Measurements from ENCODE around the gene MUS81. TPM values are rescaled to one million over a fixed set of nuclear protein-coding genes. Genes with fewer than 3 reads are reported as not detected.
A peak's percentile ranks its signal among the peaks of the same experiment; 100 is the strongest.

MUS81 gene
- total and polyA plus RNA-seq, 2 of the 13 experiments (the other 11 are each of a cell fraction or from before 2014, with no cell fraction given): 25.6 to 30.2 TPM

GRCh38 chr11:65844231-65844872, 15.9 kb upstream of the MUS81 start (continued):
- no peak for TF ChIP-seq KDM2A (CRISPR knock-in tag; IDR thresholded peaks at IDR 0.05; ENCODE audit: borderline replicate concordance, low read depth)

DNA sequence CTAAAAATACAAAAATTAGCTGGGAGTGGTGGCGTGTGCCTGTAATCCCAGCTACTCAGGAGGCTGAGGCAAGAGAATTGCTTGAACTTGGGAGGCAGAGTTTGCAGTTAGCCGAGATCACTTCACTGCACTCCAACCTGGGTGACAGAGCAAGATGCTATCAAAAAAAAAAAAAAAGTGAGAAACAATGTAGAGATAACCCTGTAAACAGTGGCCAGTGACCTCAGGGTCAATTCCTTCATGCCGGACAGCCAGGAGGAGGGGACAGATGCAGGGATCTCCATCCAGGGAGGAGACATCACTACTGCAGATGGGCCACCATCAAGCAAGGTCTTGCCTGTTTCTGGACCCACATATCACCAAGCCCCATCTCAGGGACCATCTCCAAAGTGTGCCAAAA, 12.5 kb upstream of the MUS81 start:
- DNase-seq (ENCODE audit: low spot score) (no peak), ATAC-seq (no peak), FAIRE-seq (peak; percentile 21)
- CTCF ChIA-PET (ENCODE audit: low intra/inter-chr PET ratio, low total read pairs): no interaction called here
- 0% methylated on average over 3 of the region's 3 CpGs for WGBS (ENCODE audit: low lambda C conversion rate)
- 0 out of 5 replicates have a peak, but pooled peaks cover 0 to 3% of the 10 kb centered on the region in 2 experiments for H3K36me3 ChIP-seq (replicated peaks in 1 of 2; ENCODE audit: control insufficient read depth in 1 of 2, insufficient read depth in 2 of 2, low read length in 2 of 2)
- H3K27ac ChIP-seq (ENCODE audit: extremely low read length, insufficient read depth, low read length): no peak overlapping the region
- H3K4me2 ChIP-seq (ENCODE audit: low read depth, low read length): no peak overlapping the region
- 0 out of 2 replicates have a peak, but pooled peaks cover under 1% of the 10 kb centered on the region for H4K20me1 ChIP-seq (ENCODE audit: insufficient read depth, low read length)
- H3K4me1 ChIP-seq (ENCODE audit: insufficient read depth, low read length): peaks cover 60% of the 10 kb centered on the region
- POLR2A ChIA-PET: interaction anchor here (4.1 kb wide), 2 partner anchors 10 to 12 kb away, joined by 20 to 21 read pairs; partner anchors contain the start of genes CFL1 and MUS81
- H3K9me3 ChIP-seq (ENCODE audit: low read length): 0 out of 2 replicates have a peak, but pooled peaks cover 4% of the 10 kb centered on the region
- in situ Hi-C loops (cut with HindIII; ENCODE audit: extremely low pct_ligation_motif_present, low pct_unique_long_range_greater_than_20kb): no loop called here
- TF ChIP-seq SOX6 (IDR thresholded peaks at IDR 0.05) (no peak), SOX6 (CRISPR knock-in tag; IDR thresholded peaks at IDR 0.05) (peak; percentile 20; the same call in 1 of the 2 replicates), RARA (CRISPR knock-in tag; IDR thresholded peaks at IDR 0.05) (0 out of 2 replicates have a peak, but pooled peaks have one; percentile 17), GLI4 (CRISPR knock-in tag; IDR thresholded peaks at IDR 0.05; ENCODE audit: borderline replicate concordance) (no peak), NR2F6 (IDR thresholded peaks at IDR 0.05) (peak; percentile 51; the same call in 1 of the 2 replicates), NR2F6 (CRISPR knock-in tag; IDR thresholded peaks at IDR 0.05) (peak; percentile 71), SOX13 (IDR thresholded peaks at IDR 0.05) (no peak), SOX13 (CRISPR knock-in tag; conservative IDR thresholded peaks at IDR 0.05 in 1 of 2, IDR thresholded peaks at IDR 0.05 in 1 of 2) (peak in 1 of 2 experiments; percentile 71; a peak in 2 of 4 replicates), NR2F1 (CRISPR knock-in tag; IDR thresholded peaks at IDR 0.05) (peak in 1 of 2 experiments; percentile 41; a peak in 1 of 4 replicates), ZFP90 (CRISPR knock-in tag; IDR thresholded peaks at IDR 0.05; ENCODE audit: borderline replicate concordance) (no peak), RBAK (CRISPR knock-in tag; IDR thresholded peaks at IDR 0.05) (no peak), NR2F2 (IDR thresholded peaks at IDR 0.05; ENCODE audit: borderline replicate concordance, low read depth) (peak; percentile 39; the same call in 1 of the 2 replicates), POGZ (CRISPR knock-in tag; IDR thresholded peaks at IDR 0.05) (no peak), MXI1 (IDR thresholded peaks at IDR 0.05; ENCODE audit: borderline replicate concordance, low read depth, low read length) (no peak)
- TF ChIP-seq, protein P1, sequence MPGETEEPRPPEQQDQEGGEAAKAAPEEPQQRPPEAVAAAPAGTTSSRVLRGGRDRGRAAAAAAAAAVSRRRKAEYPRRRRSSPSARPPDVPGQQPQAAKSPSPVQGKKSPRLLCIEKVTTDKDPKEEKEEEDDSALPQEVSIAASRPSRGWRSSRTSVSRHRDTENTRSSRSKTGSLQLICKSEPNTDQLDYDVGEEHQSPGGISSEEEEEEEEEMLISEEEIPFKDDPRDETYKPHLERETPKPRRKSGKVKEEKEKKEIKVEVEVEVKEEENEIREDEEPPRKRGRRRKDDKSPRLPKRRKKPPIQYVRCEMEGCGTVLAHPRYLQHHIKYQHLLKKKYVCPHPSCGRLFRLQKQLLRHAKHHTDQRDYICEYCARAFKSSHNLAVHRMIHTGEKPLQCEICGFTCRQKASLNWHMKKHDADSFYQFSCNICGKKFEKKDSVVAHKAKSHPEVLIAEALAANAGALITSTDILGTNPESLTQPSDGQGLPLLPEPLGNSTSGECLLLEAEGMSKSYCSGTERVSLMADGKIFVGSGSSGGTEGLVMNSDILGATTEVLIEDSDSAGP (CRISPR knock-in tag; IDR thresholded peaks at IDR 0.05; ENCODE audit: borderline replicate concordance): no peak
- TF ChIP-seq, protein P2, sequence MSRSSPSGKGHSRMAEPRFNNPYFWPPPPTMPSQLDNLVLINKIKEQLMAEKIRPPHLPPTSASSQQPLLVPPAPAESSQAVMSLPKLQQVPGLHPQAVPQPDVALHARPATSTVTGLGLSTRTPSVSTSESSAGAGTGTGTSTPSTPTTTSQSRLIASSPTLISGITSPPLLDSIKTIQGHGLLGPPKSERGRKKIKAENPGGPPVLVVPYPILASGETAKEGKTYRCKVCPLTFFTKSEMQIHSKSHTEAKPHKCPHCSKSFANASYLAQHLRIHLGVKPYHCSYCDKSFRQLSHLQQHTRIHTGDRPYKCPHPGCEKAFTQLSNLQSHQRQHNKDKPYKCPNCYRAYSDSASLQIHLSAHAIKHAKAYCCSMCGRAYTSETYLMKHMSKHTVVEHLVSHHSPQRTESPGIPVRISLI (CRISPR knock-in tag; IDR thresholded peaks at IDR 0.05; ENCODE audit: borderline replicate concordance): peak; percentile 85
- H3K27me3 ChIP-seq (ENCODE audit: control insufficient read depth in 1 of 2, insufficient read depth in 2 of 2, low read length in 2 of 2): no peaks in the 10 kb centered on the region
- no TSS peak for BruUV-seq (replicated peaks)
- H3K79me2 ChIP-seq (ENCODE audit: insufficient read depth, low read length): no peaks in the 10 kb centered on the region
- intact Hi-C loops (cut with micrococcal nuclease; ENCODE audit: unreplicated experiment): no loop called here
- H2AFZ ChIP-seq (ENCODE audit: low read length): no peak overlapping the region
- no peak overlapping the region for H3K4me3 ChIP-seq (replicated peaks in 1 of 3; ENCODE audit: insufficient read depth in 1 of 3, low read depth in 2 of 3, low read length in 3 of 3)
- no peak overlapping the region for H3K9ac ChIP-seq (ENCODE audit: insufficient read depth, low read depth, low read length)

Data from HepG2 (cell line).